22Rv1 (cell line): ENCODE results near the gene R3HDM2.

Experiments used
- CTCF ChIP-seq: fragments of 450-650 bp; IDR thresholded peaks from 2 replicates; pipeline ENCODE4 v1.5.1; 2017; ENCODE audit warnings: mild to moderate bottlenecking
- ZFX ChIP-seq: fragments of 450-650 bp; IDR thresholded peaks from 2 replicates; pipeline ENCODE4 v1.6.1; 2017; ENCODE audit warnings: antibody characterized with exemption, borderline replicate concordance

GRCh38 chr12:57216921-57217879 lies 213.6 kb downstream of the R3HDM2 start:
- no peak for TF ChIP-seq CTCF
- no peak for TF ChIP-seq ZFX
